VCaP (cell line): ENCODE results near the gene FOXN4.

Experiments
- H3K27ac ChIP-seq: fragments of 450-650 bp; 2 replicates; pipeline ENCODE4 v1.5.1; 2017
- CTCF ChIP-seq: fragments of 450-650 bp; conservative IDR thresholded peaks from 2 replicates; pipeline ENCODE4 v1.5.1; 2017; ENCODE audit warnings: mild to moderate bottlenecking, moderate library complexity

FOXN4 gene

DNA sequence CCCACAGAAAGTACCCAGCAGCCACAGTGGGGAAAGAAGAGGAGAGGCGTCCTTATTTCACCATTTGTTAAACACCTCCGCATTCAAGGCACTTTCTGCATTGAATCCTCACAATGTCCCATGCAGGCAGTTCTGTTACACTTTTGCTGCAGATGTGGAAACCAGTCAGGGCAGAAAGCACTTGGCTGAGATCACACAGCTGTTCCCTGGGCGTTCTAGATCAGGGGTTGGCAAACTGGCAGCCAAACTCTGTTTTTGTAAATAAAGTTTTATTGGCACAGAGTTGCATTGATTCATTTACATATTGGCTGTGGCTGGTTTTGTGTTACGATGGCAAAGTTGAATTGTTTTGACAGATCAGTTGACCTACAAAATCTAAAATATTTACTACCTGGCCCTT is 20.1 kb downstream of the FOXN4 start:
- TF ChIP-seq CTCF = no peak
- no peak overlapping the region for H3K27ac ChIP-seq

- no peak for TF ChIP-seq CTCF
- H3K27ac ChIP-seq = no peak overlapping the region
Observed at GRCh38 chr12:109288571-109288970, 20.5 kb downstream of the FOXN4 start.

DNA sequence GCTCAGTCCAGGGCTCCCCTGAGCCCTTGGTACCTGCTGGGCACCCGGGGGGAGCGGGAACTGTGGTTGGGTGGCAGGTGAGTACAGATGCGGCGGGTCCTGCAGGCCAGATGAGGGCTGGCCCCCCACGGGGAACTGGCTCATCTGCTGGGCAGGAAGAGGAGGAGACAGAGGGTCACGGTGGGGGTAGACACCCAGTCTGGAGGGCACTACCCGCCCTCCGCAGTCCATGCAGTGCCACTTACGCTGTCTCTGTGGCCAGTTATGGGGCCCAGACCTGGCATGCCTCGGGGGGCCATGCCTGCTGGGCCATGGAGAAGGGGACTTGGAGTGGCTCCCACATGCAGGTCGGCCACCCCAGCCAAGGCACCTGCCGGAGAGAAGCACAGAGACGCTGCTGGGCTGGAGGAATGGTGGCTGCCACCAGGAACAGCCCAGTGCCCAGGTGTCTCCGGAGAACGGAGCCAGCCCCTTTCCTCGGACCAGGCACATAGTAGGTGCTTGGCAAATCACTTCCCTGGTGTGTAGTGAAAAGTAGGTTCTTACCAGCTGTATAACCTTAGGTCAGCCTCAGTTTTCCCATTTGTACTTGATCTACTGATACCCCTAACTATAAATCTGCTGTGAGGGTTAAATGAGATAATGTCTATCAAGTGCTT is 21.1 kb downstream of the FOXN4 start:
- TF ChIP-seq CTCF = no peak
- H3K27ac ChIP-seq = no peak overlapping the region

DNA sequence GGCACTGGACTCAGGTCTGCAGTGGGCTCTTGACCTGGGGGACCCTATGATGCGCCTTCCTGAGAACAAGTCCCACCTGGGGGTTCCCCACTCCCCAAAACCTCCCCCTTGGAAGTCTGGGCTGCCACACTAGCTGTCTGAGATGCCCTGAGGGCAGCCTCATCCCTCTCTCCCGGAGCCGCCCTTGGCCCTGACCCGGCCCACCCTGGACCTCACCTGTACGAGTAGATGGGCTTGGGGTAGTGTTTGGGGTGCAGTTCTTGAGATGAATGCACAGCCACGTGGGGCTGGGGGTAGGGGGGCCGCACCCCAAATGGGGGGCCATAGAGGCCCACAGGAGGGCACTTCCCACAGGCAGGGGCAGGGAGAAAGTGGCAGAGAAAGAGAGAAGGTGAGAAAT is 21.9 kb downstream of the FOXN4 start:
- no peak for TF ChIP-seq CTCF
- H3K27ac ChIP-seq = no peak overlapping the region

GRCh38 chr12:109286652-109287051 is 22.4 kb downstream of the FOXN4 start:
- TF ChIP-seq CTCF = no peak

DNA sequence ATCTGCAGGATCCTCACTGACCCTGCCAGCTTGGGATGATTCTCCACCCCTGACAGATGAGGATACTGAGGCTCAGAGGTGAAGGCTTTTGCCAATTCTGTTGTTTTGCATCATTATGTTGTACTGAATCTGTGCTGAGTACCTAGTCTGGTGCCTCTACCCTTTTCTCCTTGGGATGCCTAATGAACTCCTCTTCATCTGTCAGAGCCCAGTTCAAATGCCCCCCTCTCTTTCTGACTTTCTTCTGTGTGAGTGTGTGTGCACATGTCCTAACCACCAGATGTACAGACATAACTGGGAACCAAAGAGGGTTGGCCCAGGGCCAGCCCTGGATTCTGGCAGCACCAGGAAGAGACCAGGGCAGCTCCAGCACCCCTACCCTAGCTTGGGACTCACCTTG is 22.8 kb downstream of the FOXN4 start:
- no peak for TF ChIP-seq CTCF
- H3K27ac ChIP-seq = no peak overlapping the region

More at GRCh38 chr12:109286652-109287051, 22.4 kb downstream of the FOXN4 start:
- no peak overlapping the region for H3K27ac ChIP-seq

DNA sequence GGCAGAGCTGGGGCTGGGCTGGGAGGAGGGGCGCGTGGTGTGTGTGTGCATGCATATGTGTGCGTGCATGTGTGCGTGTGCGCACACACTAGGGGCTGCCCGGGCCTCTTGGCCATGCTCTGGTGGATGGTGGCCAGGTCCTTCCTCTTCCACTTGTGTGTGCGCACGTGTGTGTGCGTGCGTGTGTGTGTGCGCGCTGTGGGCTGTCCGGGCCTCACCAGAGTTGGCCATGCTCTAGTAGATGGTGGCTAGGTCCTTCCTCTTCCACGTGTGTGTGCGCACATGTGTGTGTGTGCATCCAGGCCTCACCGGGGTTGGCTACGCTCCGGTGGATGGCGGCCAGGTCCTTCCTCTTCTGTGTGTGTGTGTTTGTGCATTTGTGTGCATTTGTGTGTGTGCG is 24.7 kb downstream of the FOXN4 start:
- no peak overlapping the region for H3K27ac ChIP-seq
- TF ChIP-seq CTCF = no peak

DNA sequence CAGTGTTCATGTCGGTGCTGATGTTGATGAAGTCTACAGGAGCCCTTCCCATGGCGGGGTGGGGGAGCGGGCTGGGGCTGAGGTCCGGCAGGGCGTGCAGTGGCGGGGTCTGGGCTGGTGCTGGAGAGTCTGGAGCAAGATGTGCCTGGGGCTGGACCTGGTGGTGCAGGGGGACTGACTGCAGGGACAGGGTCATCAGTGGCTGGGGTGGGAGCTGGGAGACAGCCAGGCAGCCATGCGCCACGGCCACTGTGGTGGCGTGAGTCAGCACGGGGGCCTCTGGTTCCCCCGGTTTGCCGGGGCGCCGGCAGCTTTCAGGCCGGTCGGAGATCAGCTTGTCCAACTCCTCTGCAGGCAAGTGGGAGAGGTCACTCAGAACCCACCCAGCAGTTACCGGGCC is 27.6 kb downstream of the FOXN4 start:
- no peak overlapping the region for H3K27ac ChIP-seq
- no peak for TF ChIP-seq CTCF
